GM23338 (cell line): ENCODE results near the gene RASEF. TPM values are rescaled to one million over a fixed set of nuclear protein-coding genes. Genes with fewer than 3 reads are reported as not detected.

Source experiments
- ATAC-seq: fragments of 200-7000 bp; cut with Tn5 transposase; 3 replicates; pipeline ENCODE4 v1.9.1; 2020
- DNase-seq: peaks from one replicate; pipeline ENCODE4 v3.0.0-alpha.2; 2015; ENCODE audit warnings: low spot score
- H2AFZ ChIP-seq: fragments of 200-600 bp; sonication (generic); 2 replicates; pipeline ENCODE4 v1.8.0; 2016; ENCODE audit warnings: antibody characterized with exemption, mild to moderate bottlenecking, moderate library complexity
- H3F3A ChIP-seq: fragments of 200-600 bp; sonication (generic); replicated peaks from 2 replicates; pipeline ENCODE4 v1.8.0; 2017; ENCODE audit warnings: antibody characterized with exemption, mixed run types, low read depth
- H3K27ac ChIP-seq: fragments of 200-600 bp; sonication (generic); 2 replicates; pipeline ENCODE4 v1.6.1; 2016; ENCODE audit warnings: low read depth
- H3K27me3 ChIP-seq: fragments of 200-600 bp; sonication (generic); 2 replicates; pipeline ENCODE4 v1.8.0; 2016; ENCODE audit warnings: mild to moderate bottlenecking, mixed run types, moderate library complexity; ENCODE audit not compliant: insufficient read depth
- H3K36me3 ChIP-seq: fragments of 200-600 bp; sonication (generic); 2 replicates; pipeline ENCODE4 v1.8.0; 2016; ENCODE audit warnings: mild to moderate bottlenecking; ENCODE audit not compliant: insufficient read depth
- H3K4me1 ChIP-seq: fragments of 200-600 bp; sonication (generic); 2 replicates; pipeline ENCODE4 v1.8.0; 2016; ENCODE audit warnings: mild to moderate bottlenecking, moderate library complexity; ENCODE audit not compliant: insufficient read depth
- H3K4me2 ChIP-seq: fragments of 200-600 bp; sonication (generic); 2 replicates; pipeline ENCODE4 v1.7.1; 2017; ENCODE audit warnings: mixed run types
- H3K4me3 ChIP-seq: fragments of 200-600 bp; sonication (generic); 2 replicates; pipeline ENCODE4 v1.6.1; 2016; ENCODE audit warnings: mixed run types
- H3K79me2 ChIP-seq: fragments of 200-600 bp; sonication (generic); replicated peaks from 2 replicates; pipeline ENCODE4 v1.8.0; 2017; ENCODE audit warnings: mild to moderate bottlenecking; ENCODE audit not compliant: insufficient read depth
- H3K9me2 ChIP-seq: fragments of 200-600 bp; sonication (generic); 2 replicates; pipeline ENCODE4 v1.8.0; 2017; ENCODE audit not compliant: insufficient read depth
- H4K20me1 ChIP-seq: fragments of 200-600 bp; sonication (generic); replicated peaks from 2 replicates; pipeline ENCODE4 v1.8.0; 2017; ENCODE audit warnings: mild to moderate bottlenecking; ENCODE audit not compliant: insufficient read depth
- H3K27ac Mint-ChIP-seq: 2 replicates; pipeline ENCODE4 v1.8.0; 2020; ENCODE audit warnings: inconsistent platforms, mild to moderate bottlenecking, moderate library complexity, mixed read lengths
- H3K27me3 Mint-ChIP-seq: 3 replicates; pipeline ENCODE4 v1.8.0; 2022; ENCODE audit warnings: low read depth, mild to moderate bottlenecking, moderate library complexity, mixed read lengths, inconsistent platforms; ENCODE audit not compliant: insufficient read depth, poor library complexity
- H3K36me3 Mint-ChIP-seq: 3 replicates; pipeline ENCODE4 v1.8.0; 2021; ENCODE audit warnings: low read depth, mild to moderate bottlenecking, inconsistent platforms, moderate library complexity, mixed read lengths
- H3K4me1 Mint-ChIP-seq: 3 replicates; pipeline ENCODE4 v1.8.0; 2020; ENCODE audit warnings: mild to moderate bottlenecking, inconsistent platforms, mixed read lengths
- H3K4me3 Mint-ChIP-seq: 3 replicates; pipeline ENCODE4 v1.8.0; 2021; ENCODE audit warnings: moderate library complexity, mild to moderate bottlenecking, inconsistent platforms, mixed read lengths
- H3K9me3 Mint-ChIP-seq: 3 replicates; pipeline ENCODE4 v1.8.0; 2020; ENCODE audit warnings: moderate library complexity, mild to moderate bottlenecking, inconsistent platforms, mixed read lengths
- CREB1 ChIP-seq: fragments of 250-450 bp; sonication (Bioruptor Pico); IDR thresholded peaks from 2 replicates; pipeline ENCODE4 v1.5.0; 2020; ENCODE audit warnings: low read depth, mild to moderate bottlenecking, moderate library complexity
- CTCF ChIP-seq, 2 experiments: fragments of 200-600 bp in 1 of 2; sonication (generic) in 1 of 2; conservative IDR thresholded peaks; 2 replicates each; pipeline versions ENCODE4 v1.5.1 to v1.6.1; 2016 to 2017; ENCODE audit warnings: antibody characterized with exemption in 2 of 2, low read depth in 2 of 2, mild to moderate bottlenecking in 2 of 2, moderate library complexity in 1 of 2
- ETS1 ChIP-seq: IDR thresholded peaks from 2 replicates; pipeline ENCODE4 v1.6.1; 2016; ENCODE audit warnings: antibody characterized with exemption
- EZH2 ChIP-seq: fragments of 200-600 bp; sonication (generic); IDR thresholded peaks from one replicate; pipeline ENCODE4 v1.8.0; 2017; ENCODE audit warnings: antibody characterized with exemption, mild to moderate bottlenecking, low read depth; ENCODE audit not compliant: unreplicated experiment
- EZH2phosphoT487 ChIP-seq: fragments of 200-600 bp; sonication (generic); IDR thresholded peaks from one replicate; pipeline ENCODE4 v1.8.1; 2018; ENCODE audit warnings: antibody characterized with exemption; ENCODE audit not compliant: unreplicated experiment
- JUNB ChIP-seq: IDR thresholded peaks from one replicate; pipeline ENCODE4 v1.6.1; 2016; ENCODE audit warnings: antibody characterized with exemption; ENCODE audit not compliant: unreplicated experiment
- STAT1 ChIP-seq: IDR thresholded peaks from one replicate; pipeline ENCODE4 v1.6.1; 2016; ENCODE audit warnings: antibody characterized with exemption; ENCODE audit not compliant: unreplicated experiment
- ZNF114 ChIP-seq: fragments of 250-450 bp; sonication (Bioruptor Pico); IDR thresholded peaks from 2 replicates; pipeline ENCODE4 v1.5.0; 2020; ENCODE audit warnings: mild to moderate bottlenecking, moderate library complexity
- ZNF331 ChIP-seq: fragments of 250-450 bp; sonication (Bioruptor Pico); IDR thresholded peaks from 2 replicates; pipeline ENCODE4 v1.5.0; 2020; ENCODE audit warnings: low read depth, mild to moderate bottlenecking, moderate library complexity
- ZNF462 ChIP-seq: fragments of 250-450 bp; sonication (Bioruptor Pico); IDR thresholded peaks from 2 replicates; pipeline ENCODE4 v1.5.0; 2020; ENCODE audit warnings: mild to moderate bottlenecking, moderate library complexity
- polyA plus RNA-seq: library from polyadenylated mRNA; unstranded; fragments of >200 nt; fragmentation: Nextera tagmentation; extraction: Ambion mirVana; gene quantifications from 2 replicates; pipeline ENCODE4 v1.2.1, GENCODE V29; 2016
- total RNA-seq: library from RNA; depleted of rRNA; stranded (reverse); fragments of >200 nt; shearing (Covaris generic); gene quantifications from 2 replicates; pipeline ENCODE4 v1.2.3, GENCODE V29; 2014

Gene RASEF
- total and polyA plus RNA-seq, 2 experiments from 2014 or later, result 3.6 to 10.4 TPM

- peaks cover 7% of the 10 kb centered on the region for H3K9me2 ChIP-seq
- no peaks in the 10 kb centered on the region for H3K27me3 ChIP-seq
- Mint-ChIP-seq H3K4me1 (peaks cover 4% of the 10 kb centered on the region), H3K4me3 (no peak overlapping the region), H3K9me3 (no peaks in the 10 kb centered on the region; the same call in 2 of the 3 replicates), H3K36me3 (no peaks in the 10 kb centered on the region), H3K27me3 (peaks cover 1% of the 10 kb centered on the region), H3K27ac (no peak overlapping the region)
- ATAC-seq (no peak), DNase-seq (no peak)
- H3K27ac ChIP-seq, result no peak overlapping the region
- no peaks in the 10 kb centered on the region for H3F3A ChIP-seq
- H3K4me3 ChIP-seq, result no peak overlapping the region
- TF ChIP-seq JUNB (no peak), CREB1 (no peak), ZNF462 (CRISPR knock-in tag) (no peak), ZNF114 (CRISPR knock-in tag) (no peak), CTCF (conservative IDR thresholded peaks at IDR 0.05; ENCODE audit: low read depth in 2 of 2) (no peak), ETS1 (no peak), EZH2 (no peak), STAT1 (no peak), EZH2phosphoT487 (no peak), ZNF331 (no peak)
- H3K4me1 ChIP-seq, result no peaks in the 10 kb centered on the region
- H4K20me1 ChIP-seq, result no peaks in the 10 kb centered on the region
- H3K4me2 ChIP-seq, result no peak overlapping the region
- no peaks in the 10 kb centered on the region for H3K79me2 ChIP-seq
- no peaks in the 10 kb centered on the region for H3K36me3 ChIP-seq
- H2AFZ ChIP-seq, result peak overlapping the region; percentile 78
Measured at GRCh38 chr9:82957529-82958379, 105.2 kb downstream of the RASEF start.
